Thoracic aorta (tissue), 2 donors: ENCODE results near the gene RAB5IF. TPM values are rescaled to one million over a fixed set of nuclear protein-coding genes. Genes with fewer than 3 reads are reported as not detected.

Source experiments
- ATAC-seq: fragments of 150-250 bp; one replicate; pipeline ENCODE4 v1.8.0; 2017; ENCODE audit warnings: low read depth; ENCODE audit not compliant: insufficient number of reproducible peaks, low FRiP score
- DNase-seq: peaks from one replicate; pipeline ENCODE4 v3.0.0-alpha.2; 2020; ENCODE audit warnings: low spot score
- H3K27ac ChIP-seq, 2 donors: fragments of 200-600 bp; sonication (generic); 1 replicate in 1 of 2; 2 replicates in 1 of 2; pipeline ENCODE4 v1.5.1; 2016; ENCODE audit warnings: mild to moderate bottlenecking in 2 of 2, moderate library complexity in 2 of 2
- H3K27me3 ChIP-seq: fragments of 200-600 bp; sonication (generic); replicated peaks from 2 replicates; pipeline ENCODE4 v1.6.0; 2016; ENCODE audit warnings: mild to moderate bottlenecking; ENCODE audit not compliant: insufficient read depth
- H3K36me3 ChIP-seq: fragments of 200-600 bp; sonication (generic); one replicate; pipeline ENCODE4 v1.5.1; 2016
- H3K4me1 ChIP-seq, 2 donors: fragments of 200-600 bp; sonication (generic); 1 replicate in 1 of 2; 2 replicates in 1 of 2; pipeline versions ENCODE4 v1.5.1 to v1.6.0; 2016; ENCODE audit warnings: low read depth in 2 of 2, mild to moderate bottlenecking in 1 of 2; ENCODE audit not compliant: control insufficient read depth in 1 of 2
- H3K4me3 ChIP-seq: fragments of 200-600 bp; sonication (generic); 2 replicates; pipeline ENCODE4 v1.5.1; 2016; ENCODE audit warnings: mild to moderate bottlenecking
- H3K9me3 ChIP-seq: fragments of 200-600 bp; sonication (generic); 2 replicates; pipeline ENCODE4 v1.5.1; 2016
- CTCF ChIP-seq: fragments of 200-600 bp; sonication (generic); IDR thresholded peaks from one replicate; pipeline ENCODE4 v1.5.1; 2019; ENCODE audit warnings: antibody characterized with exemption
- total RNA-seq, 2 donors: library from RNA; depleted of rRNA; stranded (reverse); fragments of >200 nt; gene quantifications; one replicate each; pipeline versions ENCODE4 v1.1.0 to v1.2.3, GENCODE V29; 2016

RAB5IF gene
- total RNA-seq, 2 donors from 2014 or later = 52.0 to 72.1 TPM

DNA sequence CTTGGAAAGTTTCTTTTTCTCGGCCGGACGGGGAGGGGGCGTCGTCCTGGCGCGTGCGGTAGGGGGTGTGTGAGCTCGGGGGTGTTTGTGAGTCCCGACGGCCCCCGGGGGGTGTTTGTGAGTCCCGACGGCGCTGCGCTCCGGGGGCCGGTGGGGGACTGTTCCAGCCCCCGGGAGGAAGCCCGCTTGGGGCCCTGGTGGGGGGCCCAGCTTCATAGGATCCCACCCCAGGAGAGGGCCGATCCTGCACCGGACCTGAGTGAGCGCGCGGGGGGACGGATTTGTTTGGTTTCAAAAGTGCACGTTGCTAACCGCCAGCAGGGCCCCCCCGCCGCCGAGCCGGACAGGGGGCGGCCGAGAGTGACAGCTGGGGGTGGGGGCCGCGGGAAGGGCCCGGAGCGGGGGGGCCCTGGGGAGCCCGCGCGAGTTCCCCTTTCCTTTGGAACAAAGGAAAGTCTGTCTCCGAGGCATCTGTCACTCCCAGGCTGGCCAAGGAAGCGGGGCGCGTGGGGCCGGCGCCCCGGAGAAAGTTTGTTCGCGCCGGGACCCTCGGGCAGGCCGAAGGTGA is 31.7 kb upstream of the RAB5IF start:
- Histone ChIP-seq H3K4me1 (peaks cover 4 to 22% of the 10 kb centered on the region in 2 donors), H3K27ac (peak overlapping the region; percentile 75 to 93), H3K36me3 (peaks cover under 1% of the 10 kb centered on the region), H3K9me3 (no peaks in the 10 kb centered on the region), H3K27me3 (no peaks in the 10 kb centered on the region), H3K4me3 (peak overlapping the region; percentile 94)
- no peak for TF ChIP-seq CTCF
- DNase-seq (no peak), ATAC-seq (no peak)

- Histone ChIP-seq H3K27ac (peak overlapping the region; percentile 24 to 37), H3K4me3 (peak overlapping the region; percentile 94), H3K36me3 (peaks cover 7% of the 10 kb centered on the region), H3K9me3 (no peaks in the 10 kb centered on the region), H3K4me1 (peaks cover 4 to 22% of the 10 kb centered on the region in 2 donors), H3K27me3 (no peaks in the 10 kb centered on the region)
- DNase-seq = no peak
- no peak for TF ChIP-seq CTCF
- no peak for ATAC-seq
Observed at GRCh38 chr20:36574366-36575135, 31.0 kb upstream of the RAB5IF start.

DNA sequence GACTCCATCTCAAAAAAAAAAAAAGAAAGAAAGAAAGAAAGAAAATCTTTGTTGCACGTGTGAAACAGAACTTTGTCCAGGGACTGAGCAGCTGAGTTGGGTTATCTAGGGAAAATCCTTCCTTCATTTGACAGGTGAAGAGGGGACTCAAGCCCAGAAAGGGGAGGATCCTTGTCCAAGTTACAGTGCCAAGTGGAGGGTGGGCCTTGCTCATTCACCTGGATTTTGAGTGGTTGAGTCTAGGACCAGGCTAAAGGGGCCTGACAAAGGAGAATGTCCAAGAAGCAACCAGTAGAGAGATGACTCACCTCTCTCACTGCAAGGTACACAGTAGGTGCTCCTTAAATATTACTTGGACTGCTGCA is 29.5 kb upstream of the RAB5IF start:
- ATAC-seq (no peak), DNase-seq (no peak)
- Histone ChIP-seq H3K27ac (peak overlapping the region; percentile 24 to 37), H3K27me3 (no peaks in the 10 kb centered on the region), H3K36me3 (peaks cover 9% of the 10 kb centered on the region), H3K4me1 (peaks cover 4 to 22% of the 10 kb centered on the region in 2 donors), H3K4me3 (no peak overlapping the region), H3K9me3 (no peaks in the 10 kb centered on the region)
- TF ChIP-seq CTCF = no peak

- peaks cover 16% of the 10 kb centered on the region for H3K36me3 ChIP-seq
- no peak overlapping the region for H3K4me3 ChIP-seq
- H3K27ac ChIP-seq = no peak overlapping the region
- DNase-seq = no peak
- H3K9me3 ChIP-seq = no peaks in the 10 kb centered on the region
- no peak for ATAC-seq
- H3K4me1 ChIP-seq = peaks cover 4 to 15% of the 10 kb centered on the region in 2 donors
- H3K27me3 ChIP-seq = no peaks in the 10 kb centered on the region
- no peak for TF ChIP-seq CTCF
Observed at GRCh38 chr20:36578356-36579041, 27.1 kb upstream of the RAB5IF start.

DNA sequence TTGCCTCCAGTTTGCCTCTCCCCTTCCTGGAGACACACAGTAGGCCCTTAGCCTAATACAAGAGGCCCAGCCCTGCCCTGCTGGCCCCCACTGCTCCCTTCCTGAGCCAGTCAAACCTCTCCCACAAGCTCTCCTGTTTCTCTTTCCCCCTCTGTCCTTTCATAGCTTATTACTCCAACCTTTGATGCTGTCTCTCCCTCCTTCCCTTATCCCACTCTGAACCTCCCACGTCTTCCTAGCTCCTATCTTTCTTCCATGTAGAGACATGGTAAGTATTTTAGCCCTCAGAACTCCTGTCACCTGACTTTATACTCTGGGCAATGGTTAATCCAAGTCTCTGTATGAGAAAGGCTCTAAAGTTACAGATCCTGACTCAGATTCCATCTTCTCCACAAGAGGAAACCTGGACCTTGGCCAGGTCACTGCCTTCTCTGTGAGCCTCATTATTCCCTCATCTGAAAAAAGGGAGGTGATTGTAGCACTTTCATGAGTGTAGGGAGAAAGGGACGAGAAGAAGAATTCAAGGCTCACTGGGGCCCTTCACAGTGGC is 25.5 kb upstream of the RAB5IF start:
- H3K4me1 ChIP-seq = peaks cover 4 to 13% of the 10 kb centered on the region in 2 donors

More for the DNA sequence above, 25.5 kb upstream of the RAB5IF start:
- Histone ChIP-seq H3K27me3 (no peaks in the 10 kb centered on the region), H3K36me3 (peaks cover 16% of the 10 kb centered on the region), H3K9me3 (no peaks in the 10 kb centered on the region), H3K27ac (no peak overlapping the region), H3K4me3 (no peak overlapping the region)
- ATAC-seq (no peak), DNase-seq (no peak)
- TF ChIP-seq CTCF = no peak
